22Rv1 (cell line): ENCODE data around the gene VASP.

Source experiments
- CTCF ChIP-seq: fragments of 450-650 bp; IDR thresholded peaks from 2 replicates; pipeline ENCODE4 v1.5.1; 2017; ENCODE audit warnings: mild to moderate bottlenecking
- ZFX ChIP-seq: fragments of 450-650 bp; IDR thresholded peaks from 2 replicates; pipeline ENCODE4 v1.6.1; 2017; ENCODE audit warnings: antibody characterized with exemption, borderline replicate concordance

GRCh38 chr19:45508861-45509691 is 1.8 kb downstream of the VASP start:
- no peak for TF ChIP-seq CTCF
- TF ChIP-seq ZFX, result no peak
